ENCODE measurements around the gene ARHGAP24.

ARHGAP24 gene

GRCh38 chr4:85696661-85697060 lies 221.7 kb downstream of the ARHGAP24 start:
- in situ Hi-C loops (cut with HindIII; ENCODE audit: low sequenced_read_pairs): no loop called here
- no peak for DNase-seq (ENCODE audit: low read depth, low spot score)
- TF ChIP-seq CTCF (IDR thresholded peaks at IDR 0.05; ENCODE audit: low read depth, low read length): no peak

GRCh38 chr4:85697854-85698253 lies 222.9 kb downstream of the ARHGAP24 start:
- TF ChIP-seq CTCF (IDR thresholded peaks at IDR 0.05; ENCODE audit: low read depth, low read length): no peak
- H3K4me3 ChIP-seq (ENCODE audit: low read depth, low read length): no peak overlapping the region
- in situ Hi-C loops (cut with HindIII; ENCODE audit: low sequenced_read_pairs): no loop called here
- DNase-seq (ENCODE audit: low read depth, low spot score): no peak

More at GRCh38 chr4:85696661-85697060, 221.7 kb downstream of the ARHGAP24 start:
- no peak overlapping the region for H3K4me3 ChIP-seq (ENCODE audit: low read depth, low read length)

GRCh38 chr4:85700362-85700761 lies 225.4 kb downstream of the ARHGAP24 start:
- DNase-seq (ENCODE audit: low read depth, low spot score): no peak
- H3K4me3 ChIP-seq (ENCODE audit: low read depth, low read length): no peak overlapping the region
- in situ Hi-C loops (cut with HindIII; ENCODE audit: low sequenced_read_pairs): no loop called here
- TF ChIP-seq CTCF (IDR thresholded peaks at IDR 0.05; ENCODE audit: low read depth, low read length): no peak

GRCh38 chr4:85701861-85702321 lies 226.9 kb downstream of the ARHGAP24 start:
- DNase-seq (ENCODE audit: low read depth, low spot score): no peak
- TF ChIP-seq CTCF (IDR thresholded peaks at IDR 0.05; ENCODE audit: low read depth, low read length): no peak
- in situ Hi-C loops (cut with HindIII; ENCODE audit: low sequenced_read_pairs): no loop called here
- H3K4me3 ChIP-seq (ENCODE audit: low read depth, low read length): no peak overlapping the region

- TF ChIP-seq CTCF (IDR thresholded peaks at IDR 0.05; ENCODE audit: low read depth, low read length): no peak
- no peak overlapping the region for H3K4me3 ChIP-seq (ENCODE audit: low read depth, low read length)
- DNase-seq (ENCODE audit: low read depth, low spot score): no peak
- in situ Hi-C loops (cut with HindIII; ENCODE audit: low sequenced_read_pairs): no loop called here
Observed at GRCh38 chr4:85703096-85703495, 228.1 kb downstream of the ARHGAP24 start.

GRCh38 chr4:85707611-85708010 lies 232.7 kb downstream of the ARHGAP24 start:
- no peak for DNase-seq (ENCODE audit: low read depth, low spot score)
- in situ Hi-C loops (cut with HindIII; ENCODE audit: low sequenced_read_pairs): no loop called here
- no peak for TF ChIP-seq CTCF (IDR thresholded peaks at IDR 0.05; ENCODE audit: low read depth, low read length)
- no peak overlapping the region for H3K4me3 ChIP-seq (ENCODE audit: low read depth, low read length)

GRCh38 chr4:85708468-85708867 lies 233.5 kb downstream of the ARHGAP24 start:
- in situ Hi-C loops (cut with HindIII; ENCODE audit: low sequenced_read_pairs): no loop called here
- no peak for TF ChIP-seq CTCF (IDR thresholded peaks at IDR 0.05; ENCODE audit: low read depth, low read length)
- DNase-seq (ENCODE audit: low read depth, low spot score): no peak
- H3K4me3 ChIP-seq (ENCODE audit: low read depth, low read length): no peak overlapping the region

Measured in astrocyte of the spinal cord (primary cell).